DMS53 treated with DMSO at 0.1 percent for 48 hours (cell line): ENCODE results near the gene BCOR.

Experiments used
- DNase-seq: peaks from one replicate; lab custom pipeline; 2025; ENCODE audit not compliant: unreplicated experiment; lab: John Stamatoyannopoulos, UW

BCOR gene

DNA sequence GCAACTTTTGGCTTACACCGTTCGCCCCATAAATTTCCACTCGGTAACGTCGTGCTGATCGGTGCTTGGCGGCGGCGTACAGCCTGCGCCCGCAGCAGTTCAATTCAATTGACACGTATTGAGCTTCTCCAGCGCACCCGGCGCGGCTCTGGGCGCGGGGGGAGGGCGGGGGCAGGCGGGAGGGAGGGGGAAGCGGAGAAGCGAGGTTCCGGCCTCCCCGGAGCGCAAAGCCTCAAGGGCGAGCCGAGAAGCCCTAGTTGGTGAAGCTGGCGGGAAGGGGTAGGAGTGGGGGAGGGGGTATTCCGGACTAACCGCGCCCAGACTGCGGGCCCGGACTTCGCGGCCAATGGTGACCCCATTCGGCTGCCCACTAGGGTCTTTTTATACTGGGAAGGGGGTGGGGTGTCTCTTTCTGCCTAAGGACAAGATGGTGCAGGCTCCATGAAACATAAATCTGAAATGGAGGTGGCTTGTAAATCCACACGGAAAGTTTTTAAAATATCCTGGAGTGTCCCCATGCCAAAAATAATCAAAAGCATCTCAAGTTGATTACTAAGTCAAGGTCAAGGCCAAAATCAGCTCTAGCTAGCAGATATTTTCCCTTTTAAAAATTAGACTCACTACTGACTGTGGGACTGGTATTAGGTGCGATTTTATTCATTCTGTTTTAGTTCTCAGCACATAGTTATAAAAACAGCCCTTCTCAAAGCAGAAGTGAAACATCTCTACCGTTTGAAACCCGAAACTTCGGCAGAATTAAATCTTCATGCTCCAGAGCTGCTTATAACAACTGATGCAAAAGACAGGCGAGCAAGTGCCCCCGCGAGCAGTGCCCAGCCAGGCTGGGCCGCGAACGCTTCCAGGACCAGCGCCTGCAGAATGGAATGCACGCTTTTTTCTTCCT is 1.5 kb upstream of the BCOR start:
- no peak for DNase-seq

DNA sequence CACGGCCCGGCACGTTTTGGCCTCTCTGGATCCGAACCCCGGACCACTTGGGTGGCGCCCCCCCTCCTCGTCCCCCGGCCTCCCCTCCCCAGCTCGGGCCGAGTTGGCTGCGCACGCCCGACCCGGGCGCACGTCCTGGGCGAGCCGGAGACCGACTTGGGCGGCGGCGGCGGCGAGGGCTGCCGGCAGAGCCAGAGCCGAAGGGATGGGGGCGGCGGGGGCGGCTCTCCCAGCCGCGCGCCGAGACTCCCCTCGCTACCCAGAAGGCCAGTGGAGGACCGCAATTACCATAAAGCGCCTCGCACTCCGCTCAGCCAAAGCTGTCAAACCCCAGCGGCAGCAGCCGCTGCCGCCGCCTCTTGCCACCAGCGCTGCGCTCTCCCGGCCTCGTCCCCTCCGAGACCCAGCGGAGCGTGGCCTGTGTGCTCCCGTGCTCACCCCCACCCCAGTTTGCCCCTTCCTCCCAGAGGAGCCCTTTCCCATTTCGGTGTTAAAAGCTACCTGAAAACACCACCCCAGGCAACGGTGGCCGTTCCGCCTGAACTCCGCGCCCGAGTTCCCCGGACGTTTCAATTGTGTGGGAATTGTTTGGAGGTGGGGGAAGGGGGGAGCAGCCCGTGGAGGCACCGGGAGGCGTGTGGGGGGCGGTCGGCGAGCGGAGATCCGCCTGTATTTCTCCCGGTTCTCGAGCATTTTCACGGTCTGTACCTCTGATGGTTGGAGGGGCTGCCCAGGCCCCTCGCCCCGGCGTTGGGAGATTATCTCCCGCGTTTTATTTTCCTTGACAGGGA is 701 bp upstream of the BCOR start:
- DNase-seq: peak; percentile 37

DNA sequence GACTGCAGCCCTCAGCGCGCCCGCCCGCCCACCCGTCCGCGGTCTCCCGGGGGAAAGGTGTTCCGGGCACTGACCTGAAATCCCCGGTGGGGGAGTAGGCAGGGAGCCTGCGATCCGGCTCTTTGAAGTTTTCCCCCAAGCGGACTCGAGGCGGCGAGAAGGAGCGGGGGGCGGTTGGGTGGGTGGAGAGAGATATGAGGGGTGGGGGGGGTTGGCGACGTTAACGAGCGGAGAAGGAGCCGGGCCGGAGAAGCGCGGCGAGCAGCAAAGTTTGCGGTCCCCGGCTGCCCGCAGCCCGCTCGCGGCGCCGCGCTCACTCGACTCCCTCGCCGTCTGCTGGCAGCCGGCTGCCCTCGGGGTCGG is 636 bp downstream of the BCOR start:
- DNase-seq: no peak

DNA sequence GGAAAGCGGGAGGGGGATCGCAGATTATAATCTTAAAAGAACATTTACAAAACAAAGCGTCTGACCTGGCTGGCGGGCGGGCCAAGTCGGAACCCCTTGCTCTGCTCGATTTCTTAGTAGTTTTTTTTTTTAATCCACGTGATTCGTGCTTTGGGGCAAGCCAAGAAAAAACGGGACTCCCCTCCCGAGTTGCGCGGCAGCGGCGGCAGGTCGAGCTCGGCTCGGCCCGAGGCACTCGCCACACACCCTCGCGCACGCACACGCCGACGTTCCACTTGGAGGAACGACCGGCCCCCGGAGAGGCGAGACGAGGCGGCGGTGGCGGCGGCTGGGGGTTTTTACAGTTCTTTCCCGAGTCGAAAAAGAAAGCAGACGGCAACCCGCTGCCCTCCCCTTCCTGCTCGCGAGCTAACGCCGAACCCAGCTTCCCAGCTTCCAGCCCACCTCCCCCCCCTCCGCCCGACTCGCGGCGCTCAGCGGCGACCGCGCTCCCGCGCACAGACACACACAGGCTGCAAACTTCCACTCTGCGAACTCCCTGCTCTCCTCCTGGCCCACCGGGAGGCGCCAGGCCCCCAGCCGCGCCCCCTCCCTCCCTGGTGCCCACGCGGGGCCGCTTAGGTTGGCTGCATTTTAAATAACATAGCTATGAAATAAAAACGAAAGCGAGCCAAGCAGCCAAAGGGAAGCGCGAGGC is 1.2 kb downstream of the BCOR start:
- DNase-seq: no peak

DNA sequence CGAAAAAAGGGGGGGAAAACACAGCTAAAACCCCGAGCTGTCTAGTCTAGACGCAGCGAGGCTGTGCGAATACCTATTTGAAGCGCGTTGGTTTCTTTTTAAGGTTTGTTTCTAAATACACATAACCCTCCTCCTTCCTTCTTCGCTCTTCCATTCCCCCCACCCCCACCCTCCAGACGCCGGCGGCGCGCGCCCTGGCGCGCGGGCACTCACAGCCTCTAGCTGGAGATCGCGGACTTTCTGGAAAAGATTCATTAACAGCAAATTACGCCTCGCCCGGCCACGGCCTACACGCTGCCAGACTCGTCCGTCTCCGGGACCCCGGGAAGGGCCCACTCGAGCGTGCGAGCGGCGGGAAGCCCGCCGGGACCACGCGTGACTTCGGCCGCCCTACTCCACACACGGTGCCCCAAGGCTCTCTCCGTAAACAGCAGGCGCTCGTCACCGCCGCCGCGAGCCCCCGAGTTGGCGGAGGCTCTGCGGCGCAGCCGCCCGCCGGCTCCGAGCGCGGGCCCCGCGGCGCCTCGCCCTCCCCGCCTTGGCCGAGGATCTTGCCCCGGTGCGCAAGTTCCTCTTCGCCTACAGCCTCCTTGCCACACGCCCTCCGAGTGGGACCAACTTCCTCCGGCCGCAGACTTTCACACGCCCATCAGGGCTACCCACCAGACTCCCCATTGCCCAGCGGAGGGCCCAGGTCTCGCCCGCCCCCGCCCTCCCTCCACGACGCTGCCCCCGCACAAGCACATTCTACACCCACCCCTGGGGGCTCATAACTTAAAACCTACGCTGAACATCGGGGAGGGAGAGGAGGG is 2.0 kb downstream of the BCOR start:
- DNase-seq: no peak

DNA sequence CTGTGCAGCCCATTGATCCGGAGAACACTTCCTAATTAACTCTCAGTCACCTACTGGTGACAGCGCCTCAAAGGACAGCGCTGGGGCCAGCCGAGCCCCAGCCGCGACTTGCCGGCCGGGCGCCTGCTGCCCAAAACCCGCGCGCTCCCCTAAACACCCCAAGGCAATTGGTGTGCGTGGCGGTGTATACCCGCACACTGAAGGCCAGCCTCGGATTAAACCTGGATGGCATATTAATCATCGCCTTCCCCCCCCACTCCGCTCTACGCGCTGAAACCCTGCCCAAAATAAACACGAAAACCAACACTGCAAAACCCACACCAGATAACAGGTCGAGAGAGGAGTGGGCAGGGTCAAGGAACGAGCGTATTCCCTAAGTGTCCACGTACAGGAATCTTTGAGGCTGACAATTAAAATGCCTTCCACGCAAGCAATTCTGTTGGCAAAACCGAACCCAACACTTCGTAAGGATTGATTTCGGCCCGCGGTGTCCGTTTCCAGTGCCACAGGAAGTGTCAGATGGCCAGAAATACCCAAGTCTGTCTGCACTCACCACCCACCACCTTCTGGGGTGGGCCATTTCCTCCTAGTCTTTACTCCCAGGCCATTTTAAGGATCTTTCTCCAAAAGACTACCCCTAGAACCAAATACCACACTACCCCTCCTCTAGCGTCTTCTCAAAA is 2.7 kb downstream of the BCOR start:
- peak; percentile 21 for DNase-seq

DNA sequence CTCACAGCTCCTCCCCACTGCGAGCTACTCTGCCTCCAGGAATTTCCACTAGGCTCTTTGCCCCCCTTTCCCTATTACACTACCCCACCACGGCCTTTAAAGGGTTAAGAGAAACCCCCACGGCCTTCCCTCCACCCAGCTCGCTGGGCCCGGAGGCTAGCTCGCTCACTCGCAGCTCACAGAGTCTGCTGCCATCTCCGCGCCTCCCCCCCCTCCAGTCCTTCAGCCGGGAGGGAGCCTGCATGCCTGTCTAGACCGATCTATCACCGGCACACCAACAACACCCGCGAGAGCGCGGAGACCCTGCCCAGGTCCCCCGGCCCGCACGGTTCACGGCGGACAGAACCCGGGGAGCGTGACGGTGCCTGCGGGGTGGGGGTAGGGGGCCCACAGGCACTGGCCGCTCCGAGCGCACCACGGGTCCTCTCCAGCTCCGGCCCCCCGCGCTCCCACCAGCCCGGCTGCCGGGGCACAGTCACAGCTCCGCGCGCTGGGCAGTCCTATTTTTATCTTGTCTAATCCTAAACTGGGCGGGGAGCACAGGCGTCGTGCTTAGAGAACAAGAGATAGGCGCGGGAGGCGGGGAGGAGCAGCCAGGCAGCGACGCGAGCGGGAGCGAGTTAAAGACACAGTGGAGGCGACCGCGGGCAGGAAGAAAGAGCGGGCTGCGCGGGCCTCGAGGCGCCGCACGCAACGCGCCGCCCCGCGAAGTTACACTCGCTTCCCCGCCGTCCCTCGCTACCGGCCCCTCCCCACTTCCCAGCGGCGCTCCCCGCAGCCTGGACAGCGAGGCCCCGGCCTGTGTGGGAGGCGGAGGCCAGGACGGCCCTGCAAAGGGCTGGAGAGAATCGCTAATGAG is 3.5 kb downstream of the BCOR start:
- DNase-seq: no peak

DNA sequence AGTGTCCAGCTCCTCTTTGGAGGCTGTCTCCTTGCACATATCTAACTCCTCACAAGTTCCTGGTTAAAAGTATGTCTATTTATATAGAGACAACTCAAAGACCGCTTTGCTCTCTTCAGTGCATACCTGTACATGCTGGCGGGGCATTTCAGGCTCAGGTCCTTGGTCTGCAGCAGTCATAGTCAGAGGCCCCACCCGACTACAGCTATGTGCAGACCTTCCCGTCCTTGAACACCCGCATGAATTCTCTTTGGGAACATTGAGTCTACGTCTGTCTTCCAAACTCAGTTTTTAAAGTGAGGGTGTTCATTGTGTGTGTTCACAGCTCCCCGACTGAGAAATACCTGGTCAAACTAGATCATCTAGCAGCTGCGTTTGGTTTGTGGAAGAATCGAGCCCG is 4.2 kb downstream of the BCOR start:
- DNase-seq: no peak

DNA sequence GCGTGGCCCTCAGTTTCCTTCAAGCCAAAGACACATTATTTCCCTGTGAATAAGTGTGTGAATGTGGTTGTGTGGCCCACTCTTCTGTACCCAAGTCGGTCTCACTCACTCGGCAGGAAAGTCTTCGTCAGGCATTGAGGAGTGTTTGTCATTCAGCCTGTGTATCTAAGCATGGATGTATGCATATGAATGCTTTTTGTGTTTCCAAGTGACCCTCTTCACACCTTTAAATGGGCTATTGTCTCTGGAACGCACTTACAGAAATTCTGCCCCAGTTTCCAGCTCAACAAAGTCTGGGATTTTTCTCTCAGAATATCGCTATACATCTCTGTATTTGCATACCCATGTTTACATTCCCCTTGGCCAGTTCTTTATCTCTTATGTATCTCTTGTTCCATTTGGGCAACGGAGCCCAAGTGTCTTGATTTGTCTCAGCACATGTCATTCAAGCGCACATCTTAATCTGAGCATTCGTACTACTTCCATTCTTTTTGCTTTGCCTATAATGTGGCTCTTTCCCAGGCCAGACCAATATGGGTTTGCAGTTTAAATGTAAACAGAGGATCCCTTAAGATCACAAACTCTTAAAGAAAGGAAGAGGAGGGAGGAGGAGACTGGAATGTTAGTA is 4.8 kb downstream of the BCOR start:
- no peak for DNase-seq

DNA sequence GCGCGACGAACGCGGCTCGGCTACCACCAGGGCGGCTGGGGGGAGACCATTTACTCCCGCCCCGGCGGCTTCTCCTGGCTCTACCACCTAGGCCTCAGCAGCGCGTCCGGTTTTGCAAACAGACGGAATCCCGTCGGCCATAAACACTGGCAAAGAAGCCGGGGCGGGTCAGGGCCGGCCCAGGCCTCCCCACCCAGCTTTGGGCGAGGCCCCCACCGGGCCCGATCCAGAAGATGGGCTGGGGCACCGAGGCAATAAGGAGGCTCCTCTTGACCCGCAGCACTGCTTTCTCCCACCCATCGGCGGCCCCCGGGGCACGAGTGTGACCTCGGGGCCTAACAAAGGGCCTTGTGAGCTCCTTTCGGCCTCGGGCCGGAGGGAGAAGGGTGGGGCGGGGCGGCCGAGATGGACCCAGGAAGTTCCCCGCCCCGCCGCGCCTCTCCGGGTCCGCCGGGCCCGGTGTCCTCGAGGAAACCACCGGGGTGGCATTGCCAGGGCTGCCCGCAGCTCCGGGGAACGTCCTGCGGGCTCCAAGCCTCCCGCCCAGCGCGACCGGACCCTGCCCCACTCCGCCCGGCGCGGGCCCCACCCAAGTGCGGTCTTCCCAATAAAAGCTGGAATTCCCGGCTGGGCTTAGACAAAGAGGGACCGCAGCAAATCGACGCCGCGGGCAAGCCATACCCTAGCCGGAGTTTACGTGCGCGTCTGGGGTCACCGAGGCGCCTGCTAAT is 5.9 kb downstream of the BCOR start:
- DNase-seq: no peak

DNA sequence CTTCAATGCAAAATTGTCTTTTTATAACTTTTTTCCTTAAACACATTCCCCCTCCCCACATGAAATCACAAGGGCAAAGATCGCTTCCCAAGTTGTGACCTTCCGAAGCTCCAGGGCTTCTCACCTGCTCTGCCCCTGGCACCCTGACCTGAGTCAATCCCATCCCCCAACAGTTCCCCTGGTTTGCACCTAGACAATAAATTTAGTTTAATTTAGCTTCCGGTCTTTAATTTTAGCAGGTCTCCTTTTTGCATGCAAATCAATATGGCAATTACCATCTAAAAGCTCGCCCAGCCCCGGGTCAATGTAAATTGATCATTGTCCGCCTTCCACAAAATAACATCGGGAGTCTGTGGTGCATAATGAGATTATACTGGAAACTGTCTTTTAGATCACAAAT is 6.8 kb downstream of the BCOR start:
- no peak for DNase-seq

DNA sequence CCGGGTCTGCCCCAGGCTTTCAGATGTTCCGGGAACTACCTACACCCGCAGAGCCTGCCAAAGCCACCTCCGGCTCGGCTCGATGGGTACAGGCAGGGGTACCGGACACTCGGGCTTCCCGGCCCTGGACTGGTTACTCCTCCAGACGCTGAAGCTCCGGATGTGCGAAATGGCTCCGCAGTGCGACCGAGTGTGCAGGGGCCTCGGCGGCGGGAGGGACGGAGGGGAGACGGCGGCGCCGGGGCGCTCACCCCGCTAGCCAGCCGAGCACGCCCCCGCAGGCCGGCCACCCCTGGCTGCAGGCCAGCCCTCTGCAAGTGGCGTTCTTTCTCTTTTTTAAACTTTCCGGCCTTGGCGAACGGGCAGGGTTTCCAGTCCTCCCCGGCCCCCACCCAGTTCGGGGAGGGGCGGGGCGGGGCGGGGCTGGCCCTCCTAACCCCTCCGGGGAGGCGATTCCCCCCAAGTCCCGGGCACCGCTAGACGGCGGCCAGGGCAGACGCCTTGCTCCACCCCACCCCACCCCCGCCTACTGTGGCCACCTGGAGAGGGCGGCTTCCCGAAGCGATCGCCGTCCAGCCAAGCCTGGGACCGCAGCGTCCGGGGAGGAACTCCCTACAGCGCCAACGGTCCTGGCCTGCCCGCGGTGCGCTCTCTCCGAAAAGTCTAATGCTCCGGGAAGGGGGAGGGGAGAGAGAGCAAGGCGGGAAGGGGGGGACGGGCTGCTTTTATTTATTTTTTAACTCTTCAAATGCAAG is 7.5 kb downstream of the BCOR start:
- no peak for DNase-seq

DNA sequence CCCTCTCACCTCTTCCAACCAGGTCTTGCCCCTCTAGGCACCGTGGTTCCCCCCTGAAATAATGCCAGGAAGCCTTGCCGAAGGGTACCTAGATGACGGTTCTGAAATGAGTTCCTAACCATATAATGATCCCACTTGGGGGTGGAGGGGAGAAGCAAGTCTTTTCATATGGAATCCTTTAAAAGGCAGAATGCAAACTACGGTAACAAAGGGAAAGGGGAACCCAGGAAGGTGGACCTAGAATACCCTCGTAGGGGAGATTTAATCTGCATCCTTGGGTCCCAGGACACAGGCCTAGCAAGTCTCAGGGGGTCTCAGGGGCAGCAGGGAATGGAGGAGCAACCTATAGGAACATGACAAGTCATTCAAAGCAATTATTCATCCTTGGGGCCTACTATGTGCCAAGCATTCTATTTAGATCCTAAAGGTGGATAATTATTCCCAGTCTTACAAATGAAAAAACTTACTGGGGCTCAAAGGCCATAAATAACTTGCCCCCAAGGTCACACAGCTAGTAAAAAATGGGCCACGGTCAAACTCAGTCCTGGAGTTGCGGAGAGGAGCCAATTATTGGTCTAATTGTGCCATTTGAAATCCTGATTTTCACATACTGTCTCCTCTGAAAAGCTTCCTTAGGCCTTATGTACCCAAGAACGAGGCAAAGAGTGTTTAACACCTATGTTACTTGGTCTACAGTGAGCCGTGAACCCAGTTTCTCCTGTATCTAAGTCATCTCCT is 8.8 kb downstream of the BCOR start:
- no peak for DNase-seq

DNA sequence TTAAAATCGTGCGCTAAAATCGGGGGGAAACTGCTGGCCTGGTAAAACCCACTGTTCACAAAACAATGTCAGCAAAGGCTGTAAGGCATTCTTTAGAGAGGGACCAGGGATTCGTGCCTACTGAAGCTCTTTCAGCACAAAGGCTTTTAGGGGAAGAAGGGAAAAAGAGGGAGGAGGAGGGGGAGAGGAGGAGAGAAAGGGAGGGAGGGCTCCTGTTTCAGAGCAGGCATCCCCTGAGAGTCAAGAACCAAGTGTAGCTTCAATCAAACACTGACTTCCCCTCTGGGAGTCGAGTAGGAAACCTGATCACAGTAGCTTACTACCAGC is 9.5 kb downstream of the BCOR start:
- no peak for DNase-seq

DNA sequence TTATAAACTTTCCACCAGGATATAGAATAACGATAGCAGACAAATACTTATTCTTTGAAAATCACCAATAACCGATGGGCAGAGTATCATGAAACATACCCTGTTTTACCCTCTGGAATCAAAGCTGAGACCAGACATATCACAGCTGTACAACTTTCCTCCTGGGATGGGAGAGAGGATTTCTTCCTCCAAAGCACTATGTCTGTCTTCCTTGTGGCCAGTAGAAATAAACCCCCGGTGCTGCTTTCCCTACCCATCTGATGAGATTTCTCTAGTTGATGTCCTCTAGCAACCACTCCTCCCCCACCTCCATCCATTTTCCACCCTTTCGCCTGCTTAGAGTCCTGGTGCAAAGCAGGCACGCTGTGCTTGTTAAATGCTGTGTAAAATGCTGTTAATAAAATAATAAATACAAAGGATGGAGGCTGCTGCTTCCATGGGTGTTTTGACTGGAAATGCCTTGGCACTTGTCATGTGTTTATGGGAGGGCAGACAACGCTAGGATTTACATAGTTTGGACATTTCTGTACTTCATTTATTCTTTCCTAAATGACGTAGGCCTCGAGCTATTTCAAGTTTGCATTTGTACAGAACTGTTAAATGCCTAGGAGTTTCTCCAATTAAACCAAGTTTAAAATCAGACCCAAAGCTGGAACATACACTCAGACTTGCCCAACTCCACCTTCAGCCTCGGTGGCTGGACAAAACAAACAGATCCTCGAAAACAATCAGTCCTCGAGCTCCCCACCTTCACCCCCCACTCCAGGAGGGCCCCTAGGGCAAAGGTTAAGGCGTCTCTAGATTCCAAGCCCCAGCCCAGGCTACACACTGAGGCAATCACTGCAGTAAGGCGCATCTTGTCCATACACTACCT is 10.1 kb downstream of the BCOR start:
- no peak for DNase-seq
